DOHH2 (cell line): ENCODE measurements around the gene ARL14.

Experiments used
- H3F3A ChIP-seq: fragments of 200-600 bp; sonication (generic), shearing (Covaris generic); 2 replicates; pipeline ENCODE4 v1.6.0; 2016; ENCODE audit warnings: antibody characterized with exemption, mild to moderate bottlenecking; ENCODE audit not compliant: control insufficient read depth, insufficient read depth
- H3K27ac ChIP-seq: fragments of 200-600 bp; sonication (generic); 2 replicates; pipeline ENCODE4 v1.5.1; 2014; ENCODE audit warnings: low read depth, mild to moderate bottlenecking, low read length, moderate library complexity
- H3K27me3 ChIP-seq: fragments of 200-600 bp; sonication (generic); 2 replicates; pipeline ENCODE4 v1.6.1; 2014; ENCODE audit warnings: mild to moderate bottlenecking, low read length, mixed read lengths; ENCODE audit not compliant: control insufficient read depth
- H3K36me3 ChIP-seq: fragments of 200-600 bp; sonication (generic); 2 replicates; pipeline ENCODE4 v1.6.1; 2014; ENCODE audit warnings: mild to moderate bottlenecking, low read length, moderate library complexity, mixed read lengths; ENCODE audit not compliant: control insufficient read depth
- H3K4me1 ChIP-seq: fragments of 200-600 bp; sonication (generic); 2 replicates; pipeline ENCODE4 v1.6.1; 2014; ENCODE audit warnings: mild to moderate bottlenecking, low read length, mixed read lengths; ENCODE audit not compliant: control insufficient read depth
- H3K4me2 ChIP-seq: fragments of 200-600 bp; sonication (generic); 2 replicates; pipeline ENCODE4 v1.6.0; 2014; ENCODE audit warnings: mild to moderate bottlenecking, low read length, moderate library complexity
- H3K4me3 ChIP-seq: fragments of 200-600 bp; sonication (generic); 2 replicates; pipeline ENCODE4 v1.5.1; 2014; ENCODE audit warnings: mild to moderate bottlenecking, low read length, mixed read lengths
- H3K79me2 ChIP-seq: fragments of 200-600 bp; sonication (generic); 2 replicates; pipeline ENCODE4 v1.6.1; 2014; ENCODE audit warnings: mild to moderate bottlenecking, low read length, mixed read lengths; ENCODE audit not compliant: control insufficient read depth
- H3K9me2 ChIP-seq: fragments of 200-600 bp; sonication (generic); replicated peaks from 2 replicates; pipeline ENCODE4 v1.6.1; 2014; ENCODE audit warnings: mild to moderate bottlenecking, low read length, mixed read lengths; ENCODE audit not compliant: control insufficient read depth
- H3K9me3 ChIP-seq: fragments of 200-600 bp; sonication (generic); 2 replicates; pipeline ENCODE4 v1.6.1; 2014; ENCODE audit warnings: antibody characterized with exemption, low read length, mixed read lengths; ENCODE audit not compliant: control insufficient read depth, insufficient read depth
- H4K20me1 ChIP-seq: fragments of 200-600 bp; sonication (generic); 2 replicates; pipeline ENCODE4 v1.6.0; 2014; ENCODE audit warnings: low read depth, mild to moderate bottlenecking, antibody characterized with exemption, low read length, moderate library complexity; ENCODE audit not compliant: control insufficient read depth, insufficient read depth
- EZH2phosphoT487 ChIP-seq: fragments of 200-600 bp; sonication (generic); IDR thresholded peaks from 2 replicates; pipeline ENCODE4 v1.6.1; 2017; ENCODE audit warnings: borderline replicate concordance, mild to moderate bottlenecking, antibody characterized with exemption, low read length, moderate library complexity, mixed read lengths
- TF ChIP-seq, protein P1 (sequence below): fragments of 200-600 bp; sonication (generic); IDR thresholded peaks from one replicate; pipeline ENCODE4 v1.5.1; 2014; ENCODE audit warnings: antibody characterized with exemption, mild to moderate bottlenecking, low read depth, low read length; ENCODE audit not compliant: poor library complexity, severe bottlenecking

Gene ARL14

DNA sequence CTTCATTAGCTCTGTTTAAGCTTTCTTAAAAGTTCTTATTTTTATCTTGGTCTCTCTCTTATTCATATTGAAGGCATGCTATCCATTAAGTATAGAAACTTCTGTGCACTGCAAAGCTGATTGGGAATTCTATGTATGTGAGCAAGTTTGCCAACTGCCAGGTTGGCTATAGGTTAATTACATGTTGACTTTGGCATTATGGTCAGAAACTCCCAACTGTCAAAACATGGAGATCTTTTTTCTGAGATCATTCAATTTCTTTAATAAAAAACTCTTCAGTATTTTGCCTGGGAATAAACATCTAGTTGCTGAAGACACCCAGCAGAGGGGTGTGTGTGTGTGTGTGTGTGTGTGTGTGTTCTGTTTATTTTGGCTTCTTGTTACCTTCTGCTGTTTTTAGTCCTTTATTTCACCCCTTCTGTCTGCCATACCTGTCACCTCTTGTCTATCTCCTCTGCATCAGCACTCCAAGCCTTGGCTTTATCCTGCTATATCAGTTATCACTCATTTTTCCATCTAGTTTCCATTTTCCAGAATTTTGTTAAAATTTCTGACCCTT lies 1.3 kb upstream of the ARL14 start:
- H3K79me2 ChIP-seq: no peaks in the 10 kb centered on the region
- no peaks in the 10 kb centered on the region for H3K9me3 ChIP-seq
- no peak for TF ChIP-seq EZH2phosphoT487
- TF ChIP-seq, protein P1, sequence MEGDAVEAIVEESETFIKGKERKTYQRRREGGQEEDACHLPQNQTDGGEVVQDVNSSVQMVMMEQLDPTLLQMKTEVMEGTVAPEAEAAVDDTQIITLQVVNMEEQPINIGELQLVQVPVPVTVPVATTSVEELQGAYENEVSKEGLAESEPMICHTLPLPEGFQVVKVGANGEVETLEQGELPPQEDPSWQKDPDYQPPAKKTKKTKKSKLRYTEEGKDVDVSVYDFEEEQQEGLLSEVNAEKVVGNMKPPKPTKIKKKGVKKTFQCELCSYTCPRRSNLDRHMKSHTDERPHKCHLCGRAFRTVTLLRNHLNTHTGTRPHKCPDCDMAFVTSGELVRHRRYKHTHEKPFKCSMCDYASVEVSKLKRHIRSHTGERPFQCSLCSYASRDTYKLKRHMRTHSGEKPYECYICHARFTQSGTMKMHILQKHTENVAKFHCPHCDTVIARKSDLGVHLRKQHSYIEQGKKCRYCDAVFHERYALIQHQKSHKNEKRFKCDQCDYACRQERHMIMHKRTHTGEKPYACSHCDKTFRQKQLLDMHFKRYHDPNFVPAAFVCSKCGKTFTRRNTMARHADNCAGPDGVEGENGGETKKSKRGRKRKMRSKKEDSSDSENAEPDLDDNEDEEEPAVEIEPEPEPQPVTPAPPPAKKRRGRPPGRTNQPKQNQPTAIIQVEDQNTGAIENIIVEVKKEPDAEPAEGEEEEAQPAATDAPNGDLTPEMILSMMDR: no peak
- H3K4me1 ChIP-seq: no peaks in the 10 kb centered on the region
- no peaks in the 10 kb centered on the region for H3K36me3 ChIP-seq
- no peak overlapping the region for H3K27ac ChIP-seq
- H3F3A ChIP-seq: no peaks in the 10 kb centered on the region
- no peak overlapping the region for H3K4me2 ChIP-seq
- H3K27me3 ChIP-seq: peaks cover 14% of the 10 kb centered on the region
- no peak overlapping the region for H3K4me3 ChIP-seq
- no peaks in the 10 kb centered on the region for H4K20me1 ChIP-seq
- H3K9me2 ChIP-seq: no peaks in the 10 kb centered on the region

DNA sequence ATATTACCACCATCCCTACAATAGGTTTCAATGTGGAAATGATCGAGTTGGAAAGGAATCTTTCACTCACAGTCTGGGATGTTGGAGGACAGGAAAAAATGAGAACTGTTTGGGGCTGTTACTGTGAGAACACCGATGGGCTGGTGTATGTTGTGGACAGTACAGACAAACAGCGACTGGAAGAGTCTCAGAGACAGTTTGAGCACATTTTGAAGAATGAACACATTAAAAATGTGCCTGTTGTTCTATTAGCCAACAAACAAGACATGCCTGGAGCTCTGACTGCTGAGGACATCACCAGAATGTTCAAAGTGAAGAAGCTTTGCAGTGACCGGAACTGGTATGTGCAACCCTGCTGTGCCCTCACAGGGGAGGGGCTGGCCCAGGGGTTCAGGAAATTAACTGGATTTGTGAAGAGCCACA lies 510 bp downstream of the ARL14 start:
- no peak overlapping the region for H3K27ac ChIP-seq
- peaks cover 11% of the 10 kb centered on the region for H3K27me3 ChIP-seq
- H3F3A ChIP-seq: no peaks in the 10 kb centered on the region
- no peak overlapping the region for H3K4me3 ChIP-seq
- no peaks in the 10 kb centered on the region for H3K36me3 ChIP-seq
- no peaks in the 10 kb centered on the region for H4K20me1 ChIP-seq
- TF ChIP-seq, protein P1: no peak
- no peak for TF ChIP-seq EZH2phosphoT487
- no peaks in the 10 kb centered on the region for H3K9me3 ChIP-seq
- H3K4me1 ChIP-seq: no peaks in the 10 kb centered on the region
- no peaks in the 10 kb centered on the region for H3K9me2 ChIP-seq
- no peaks in the 10 kb centered on the region for H3K79me2 ChIP-seq
- H3K4me2 ChIP-seq: no peak overlapping the region

DNA sequence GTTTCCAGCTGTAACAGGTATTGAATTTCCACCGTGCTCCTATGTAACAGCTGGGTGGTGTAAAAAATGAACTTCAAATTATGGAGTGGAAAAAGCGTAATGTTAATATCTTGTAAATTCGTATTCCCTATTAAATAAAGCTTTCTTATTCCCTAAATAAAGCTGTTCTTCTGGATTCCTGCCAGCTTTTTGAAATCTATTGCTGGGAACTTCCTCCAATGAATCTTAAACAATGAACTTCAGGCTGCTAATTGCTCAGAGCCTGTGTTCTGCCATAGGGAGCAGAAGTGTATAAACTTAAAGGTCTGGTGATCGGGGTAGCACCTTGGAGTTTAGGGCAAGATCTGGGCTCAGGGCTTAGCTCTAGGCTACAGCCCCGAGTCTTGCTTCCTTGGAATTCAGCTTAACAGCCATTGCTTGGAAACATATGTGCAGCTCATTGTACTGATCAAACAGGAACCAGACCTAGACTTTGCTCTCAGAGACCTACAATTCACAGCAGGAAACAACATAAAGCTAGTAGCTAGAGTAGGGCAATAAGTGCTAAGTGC lies 1.4 kb downstream of the ARL14 start:
- H3K79me2 ChIP-seq: no peaks in the 10 kb centered on the region
- H3F3A ChIP-seq: no peaks in the 10 kb centered on the region
- H3K27ac ChIP-seq: no peak overlapping the region
- H3K27me3 ChIP-seq: peaks cover 11% of the 10 kb centered on the region
- H3K4me3 ChIP-seq: no peak overlapping the region
- H3K36me3 ChIP-seq: no peaks in the 10 kb centered on the region
- no peak overlapping the region for H3K4me2 ChIP-seq
- H4K20me1 ChIP-seq: no peaks in the 10 kb centered on the region
- TF ChIP-seq EZH2phosphoT487: no peak
- TF ChIP-seq, protein P1: no peak
- H3K9me3 ChIP-seq: no peaks in the 10 kb centered on the region
- no peaks in the 10 kb centered on the region for H3K9me2 ChIP-seq
- H3K4me1 ChIP-seq: no peaks in the 10 kb centered on the region
